Amygdala (tissue), 56 donors: ENCODE measurements around the gene KCNV2.
A peak's percentile ranks its signal among the peaks of the same experiment; 100 is the strongest.

ENCODE experiments used
- DNase-seq, 56 donors: peaks; one replicate each; lab custom pipeline; 2025; lab: John Stamatoyannopoulos, UW

KCNV2 gene

GRCh38 chr9:2755285-2755684 lies 38.0 kb downstream of the KCNV2 start:
- no peak for DNase-seq

GRCh38 chr9:2758162-2758897 lies 41.0 kb downstream of the KCNV2 start:
- DNase-seq: no peak

- DNase-seq: no peak
Observed at GRCh38 chr9:2758898-2759510, 41.7 kb downstream of the KCNV2 start.

GRCh38 chr9:2761424-2761823 lies 44.1 kb downstream of the KCNV2 start:
- DNase-seq: no peak

GRCh38 chr9:2764353-2764752 lies 47.0 kb downstream of the KCNV2 start:
- DNase-seq: peak in 1 of 56 donors; percentile 0

- DNase-seq: no peak
Observed at GRCh38 chr9:2765250-2765880, 48.1 kb downstream of the KCNV2 start.

- DNase-seq: no peak
Observed at GRCh38 chr9:2767800-2768677, 50.7 kb downstream of the KCNV2 start.

- DNase-seq: no peak
Observed at GRCh38 chr9:2771087-2771486, 53.8 kb downstream of the KCNV2 start.

GRCh38 chr9:2771661-2772060 lies 54.4 kb downstream of the KCNV2 start:
- DNase-seq: no peak

GRCh38 chr9:2777454-2777853 lies 60.1 kb downstream of the KCNV2 start:
- DNase-seq: no peak

- DNase-seq: no peak
Observed at GRCh38 chr9:2778816-2779215, 61.5 kb downstream of the KCNV2 start.
